GM21786 (cell line): ENCODE results near the gene BCAS2.
"Not testable (repeated sequence)": the region's sequence is repeated elsewhere in the genome, so short reads cannot be mapped to it uniquely, and the experiment has no call there.

ENCODE experiments used
- ATAC-seq: cut with Tn5 transposase; IDR thresholded peaks from one replicate; pipeline ENCODE4 v1.9.1; 2021; ENCODE audit not compliant: unreplicated experiment

The BCAS2 gene

DNA sequence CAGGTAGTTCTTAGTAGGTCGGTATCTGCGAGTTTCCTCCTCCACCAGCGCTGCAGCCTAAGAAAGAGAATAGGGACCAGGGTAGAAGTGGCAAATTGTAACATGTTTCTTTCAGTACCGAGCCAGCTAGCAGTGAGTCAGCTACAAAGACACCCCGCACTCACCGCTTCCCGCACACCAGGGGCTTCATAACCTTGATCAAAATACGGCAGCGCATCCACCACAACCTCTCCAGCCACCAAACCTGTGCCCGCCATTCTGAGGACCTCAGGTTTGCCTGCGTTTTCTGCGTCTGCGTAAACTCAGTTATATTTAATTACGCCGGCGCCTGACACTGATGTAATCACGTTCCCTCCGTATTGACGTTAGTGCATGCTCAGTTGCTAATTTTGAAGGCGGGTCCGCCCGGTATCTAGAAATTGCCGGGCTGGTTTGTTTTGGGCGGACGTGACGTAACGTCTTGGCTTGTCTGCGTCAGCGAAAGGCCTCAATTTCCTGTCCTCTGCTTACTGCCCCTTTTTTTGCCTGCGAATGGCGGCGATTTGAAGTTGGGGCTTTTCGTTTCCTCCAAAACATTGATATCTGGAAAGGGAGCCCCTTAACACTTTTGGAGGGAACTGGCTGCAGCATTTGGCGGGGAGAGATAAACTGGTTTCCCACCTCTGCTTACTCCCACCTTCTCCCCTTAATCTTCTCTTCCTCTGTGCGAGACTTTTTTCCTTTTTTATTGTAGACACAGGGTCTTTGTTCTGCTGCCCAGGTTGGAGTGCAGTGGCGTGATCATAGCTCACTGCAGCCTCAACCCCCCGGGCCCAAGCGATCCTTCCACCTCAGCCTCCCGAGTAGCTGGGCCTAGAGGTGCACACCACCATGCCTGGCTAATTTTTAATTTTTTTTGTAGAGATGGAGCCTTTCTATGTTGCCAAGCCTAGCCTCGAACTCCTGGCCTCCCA is at the start of gene BCAS2:
BCAS2 (minus strand) TSS at position 281 of the 953 bp plus-strand sequence; CDS start at position 257, 24 bp downstream.
- peak; percentile 100 for ATAC-seq

- no peak for ATAC-seq
Observed at GRCh38 chr1:114627107-114627506, 45.7 kb upstream of the BCAS2 start.

DNA sequence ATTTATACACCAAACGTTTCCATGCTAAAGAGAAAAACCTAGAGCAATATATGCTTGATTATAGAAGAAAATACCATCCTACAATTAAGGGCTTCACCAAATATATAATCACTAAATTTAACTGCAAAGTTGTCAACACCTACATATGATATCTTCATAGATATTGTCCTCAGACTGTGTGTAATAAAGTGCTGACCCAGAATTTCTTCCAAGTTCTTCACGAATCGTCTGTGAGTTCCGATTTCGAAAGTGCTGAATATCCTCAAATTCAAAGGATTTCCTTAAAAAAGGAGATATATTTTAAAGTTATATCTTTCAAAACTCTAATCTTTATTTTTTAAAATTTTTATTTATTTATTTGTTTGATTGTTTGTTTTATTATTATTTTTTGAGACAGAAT is 41.9 kb upstream of the BCAS2 start:
- ATAC-seq, result no peak

DNA sequence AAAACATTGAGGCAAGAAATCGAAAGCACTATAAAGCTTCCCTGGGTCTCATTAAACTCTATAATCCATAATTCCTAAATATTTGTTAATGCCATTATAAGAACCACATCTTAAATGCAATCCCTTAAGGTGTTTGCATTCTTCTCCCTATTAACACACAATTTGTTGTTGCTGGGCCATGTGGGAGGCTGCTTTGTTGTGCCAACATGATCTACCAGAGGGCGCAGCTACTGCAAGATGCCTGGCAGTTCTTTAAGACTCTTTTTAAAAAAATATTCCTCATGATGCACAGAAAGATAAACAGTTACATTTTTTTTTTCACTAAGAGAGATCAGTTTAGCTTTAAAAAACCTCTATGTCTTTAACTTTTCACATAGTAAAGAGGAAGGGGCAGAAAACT is 39.0 kb upstream of the BCAS2 start:
- ATAC-seq, result no peak

DNA sequence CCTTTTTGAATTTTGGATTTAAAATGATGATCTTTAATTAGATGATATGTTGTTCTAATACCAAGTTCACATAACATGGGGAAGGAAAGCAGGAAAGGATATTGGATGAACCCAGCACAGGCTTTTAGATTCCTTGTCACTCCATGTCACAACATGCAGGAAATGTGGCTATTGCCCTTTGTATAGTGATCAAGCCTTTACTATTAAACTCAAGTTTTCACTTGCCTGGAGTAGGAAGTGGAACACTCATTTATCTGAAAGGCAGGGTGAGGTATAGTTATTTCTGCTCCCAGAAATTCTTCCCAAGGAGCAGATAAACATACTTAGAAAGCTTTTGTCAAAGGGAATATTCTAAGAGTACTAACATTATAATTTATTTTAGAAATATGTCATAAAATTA is 37.2 kb upstream of the BCAS2 start:
- no peak for ATAC-seq

DNA sequence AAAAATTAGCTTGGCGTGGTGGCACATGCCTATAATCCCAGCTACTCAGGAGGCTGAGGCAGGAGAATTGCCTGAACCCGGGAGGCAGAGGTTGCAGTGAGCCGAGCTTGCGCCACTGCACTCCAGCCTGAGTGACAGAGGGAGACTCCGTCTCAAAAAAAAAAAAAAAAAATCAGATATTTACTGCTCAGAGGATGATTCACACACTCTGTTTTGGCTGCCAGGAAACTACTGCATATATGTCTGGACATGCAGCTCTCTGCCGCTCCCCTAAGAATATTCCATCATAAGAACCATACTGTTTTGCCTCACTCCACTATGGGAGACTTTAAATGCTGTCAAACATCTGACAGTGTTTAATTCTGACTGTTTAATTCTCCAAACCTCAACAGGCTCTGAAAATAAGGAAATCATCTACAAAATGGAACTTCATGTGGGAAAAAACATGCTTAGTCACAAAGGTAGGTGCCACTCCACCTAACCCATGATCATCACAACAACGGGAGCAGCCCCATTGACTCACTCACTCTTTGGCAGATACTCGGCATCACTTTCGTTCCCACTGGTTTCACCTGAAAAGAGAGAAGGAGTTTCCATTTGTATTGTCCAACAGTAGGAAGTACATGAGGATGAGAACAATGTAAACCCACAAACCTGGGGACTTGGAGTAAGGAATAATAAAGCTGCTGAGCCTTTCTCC is 29.3 kb upstream of the BCAS2 start:
- no peak for ATAC-seq

DNA sequence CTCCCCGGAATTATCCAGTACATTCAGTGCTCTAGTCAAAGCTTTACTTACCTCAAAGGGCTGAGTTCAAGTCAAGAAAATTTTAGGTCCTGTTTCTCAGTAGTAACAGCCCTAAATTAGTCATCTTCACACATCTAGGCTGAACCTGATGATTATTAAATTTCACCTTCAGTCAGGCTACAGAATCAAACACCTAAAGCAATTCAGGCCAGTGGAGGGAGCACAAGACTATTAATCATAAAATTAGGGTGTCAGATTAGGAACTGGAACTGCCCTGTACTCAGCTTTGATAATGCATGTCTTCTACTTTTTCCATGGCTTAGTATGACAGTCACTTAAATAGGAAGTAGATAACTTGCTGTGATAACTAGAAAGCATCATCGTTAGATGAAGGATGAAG is 28.4 kb upstream of the BCAS2 start:
- no peak for ATAC-seq

DNA sequence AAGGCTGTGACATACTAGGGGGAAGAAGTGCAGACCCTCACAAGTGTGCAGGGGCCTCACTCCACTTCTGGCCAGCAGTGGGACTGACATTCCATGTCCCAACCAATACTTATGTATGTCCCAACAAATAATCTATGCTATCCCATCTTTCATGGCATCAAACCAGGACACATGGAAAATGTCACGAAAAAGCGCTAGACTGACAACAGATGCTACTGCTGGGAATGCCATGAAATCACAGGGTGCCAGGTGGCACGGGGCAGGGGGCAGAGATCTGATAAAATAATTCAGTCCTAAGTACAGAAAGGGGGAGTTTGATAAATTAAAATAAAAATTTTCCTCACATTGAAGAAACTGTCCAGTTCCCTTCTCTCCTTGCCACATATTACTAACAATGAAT is 27.6 kb upstream of the BCAS2 start:
- no peak for ATAC-seq

- ATAC-seq, result no peak
Observed at GRCh38 chr1:114607223-114607622, 25.8 kb upstream of the BCAS2 start.

GRCh38 chr1:114597949-114598348 is 16.5 kb upstream of the BCAS2 start:
- ATAC-seq, result no peak

DNA sequence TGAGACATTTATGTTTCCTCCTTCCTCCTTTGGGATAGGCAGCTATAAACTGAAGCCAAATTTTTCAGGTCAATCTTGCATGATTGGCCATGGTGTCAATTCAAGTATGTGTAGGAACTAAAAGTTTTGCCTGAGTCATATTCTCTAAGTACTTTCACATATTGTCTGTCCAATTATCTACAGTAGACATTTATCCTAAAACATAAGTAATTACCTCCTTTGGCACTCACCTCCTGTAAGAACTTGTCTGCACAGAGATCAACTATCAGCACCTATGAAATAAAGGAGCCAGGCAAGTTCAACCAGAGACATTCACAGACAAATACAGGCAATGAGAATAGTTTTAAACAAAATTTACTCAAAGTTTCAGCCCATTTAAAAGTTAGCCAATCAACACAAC is 14.2 kb upstream of the BCAS2 start:
- no peak for ATAC-seq

- ATAC-seq, result no peak
Observed at GRCh38 chr1:114594046-114594445, 12.6 kb upstream of the BCAS2 start.

DNA sequence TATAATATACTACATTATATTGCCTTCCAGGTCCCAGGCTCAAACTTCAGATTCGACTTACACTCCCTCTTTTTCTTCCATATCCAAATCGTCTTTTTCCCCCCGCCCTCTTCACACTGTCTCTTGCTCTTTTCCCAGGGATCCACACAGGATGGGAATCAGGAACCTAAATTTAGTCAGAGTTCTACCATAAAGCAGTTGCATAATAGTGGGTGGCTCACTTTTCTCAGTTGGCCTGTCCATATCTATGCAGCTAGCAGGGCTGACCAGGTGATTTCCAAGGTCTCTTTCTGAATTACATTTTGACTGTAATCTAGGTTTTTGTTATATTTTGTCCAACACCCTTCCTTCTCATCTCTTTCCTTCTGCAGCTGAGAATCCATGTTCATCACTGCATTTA is 7.7 kb upstream of the BCAS2 start:
- no peak for ATAC-seq

DNA sequence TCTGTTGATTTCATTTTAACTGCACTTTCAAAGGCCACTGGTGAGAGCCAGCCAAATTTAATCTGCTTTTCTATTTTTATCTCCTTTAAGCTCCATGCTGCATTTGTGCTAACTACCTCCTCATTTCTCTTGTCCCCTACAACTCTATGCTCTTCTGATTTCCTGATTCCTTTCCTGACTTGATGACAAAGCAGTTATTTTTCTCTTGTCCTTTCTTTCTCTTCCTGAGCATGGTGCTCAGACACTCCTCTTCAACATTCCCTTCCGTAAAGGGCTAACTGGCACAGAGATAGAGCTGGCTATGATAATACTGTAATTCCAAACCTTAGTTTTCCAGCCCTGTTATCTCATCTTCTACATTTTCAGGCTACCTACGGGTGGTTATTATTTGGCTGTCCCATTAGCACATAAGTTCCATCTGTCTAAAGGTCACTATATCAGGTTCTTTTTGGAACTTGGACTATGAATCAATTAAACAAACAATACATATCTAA is 6.8 kb upstream of the BCAS2 start:
- ATAC-seq, result no peak

GRCh38 chr1:114587203-114587991 is 6.0 kb upstream of the BCAS2 start:
- no peak for ATAC-seq

- no peak for ATAC-seq
Observed at GRCh38 chr1:114586513-114587047, 5.2 kb upstream of the BCAS2 start.

DNA sequence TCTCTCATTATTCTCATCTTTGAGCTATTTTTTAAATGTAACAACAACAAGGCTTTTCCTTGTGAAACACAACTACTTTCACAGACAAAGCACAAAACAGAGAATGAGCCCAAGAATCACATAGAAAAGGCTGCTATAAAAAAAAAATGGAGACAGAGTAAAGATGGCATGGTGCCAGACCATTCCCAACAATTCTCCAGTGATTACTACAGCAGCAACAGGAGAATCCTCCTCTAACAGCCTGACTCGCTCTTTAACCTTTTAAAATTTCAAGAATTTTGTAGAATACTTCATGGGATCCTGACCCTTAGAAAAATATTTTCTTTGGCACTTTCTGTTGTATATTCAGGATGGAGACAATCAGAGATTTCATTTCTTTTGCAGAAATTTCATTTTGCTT is 3.8 kb upstream of the BCAS2 start:
- no peak for ATAC-seq

GRCh38 chr1:114574365-114574764 is 7.0 kb downstream of the BCAS2 start:
- no peak for ATAC-seq

GRCh38 chr1:114564141-114564540 is 17.3 kb downstream of the BCAS2 start:
- ATAC-seq, result no peak

DNA sequence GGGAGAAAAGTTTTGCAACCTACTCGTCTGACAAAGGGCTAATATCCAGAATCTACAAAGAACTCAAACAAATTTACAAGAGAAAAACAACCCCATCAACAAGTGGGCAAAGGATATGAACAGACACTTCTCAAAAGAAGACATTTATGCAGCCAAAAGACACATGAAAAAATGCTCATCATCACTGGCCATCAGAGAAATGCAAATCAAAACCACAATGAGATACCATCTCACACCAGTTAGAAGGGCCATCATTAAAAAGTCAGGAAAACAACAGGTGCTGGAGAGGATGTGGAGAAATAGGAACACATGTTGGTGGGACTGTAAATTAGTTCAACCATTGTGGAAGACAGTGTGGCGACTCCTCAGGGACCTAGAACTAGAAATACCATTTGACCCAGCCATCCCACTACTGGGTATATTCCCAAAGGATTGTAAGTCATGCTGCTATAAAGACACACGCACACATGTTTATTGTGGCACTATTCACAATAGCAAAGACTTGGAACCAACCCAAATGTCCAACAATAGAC is 18.4 kb downstream of the BCAS2 start:
- not testable (repeated sequence) for ATAC-seq

GRCh38 chr1:114561333-114561732 is 20.1 kb downstream of the BCAS2 start:
- ATAC-seq, result peak; percentile 56
